ENCODE results near the gene INO80C.

GRCh38 chr18:35430721-35431373 lies 66.9 kb downstream of the INO80C start:
- no peak for TF ChIP-seq POLR2A (IDR thresholded peaks at IDR 0.05)
- TF ChIP-seq CTCF (IDR thresholded peaks at IDR 0.05) = no peak
